Activated naive CD4-positive, alpha-beta T cell treated with anti-CD3 and anti-CD28 coated beads, Interleukin-2, amount 50 U/mL, for 72 hours (primary cell): Measurements from ENCODE around the gene ERC1. TPM values are rescaled to one million over a fixed set of nuclear protein-coding genes. Genes with fewer than 3 reads are reported as not detected.
A peak's percentile ranks its signal among the peaks of the same experiment; 100 is the strongest.
"Not testable (repeated sequence)": the region's sequence is repeated elsewhere in the genome, so short reads cannot be mapped to it uniquely, and the experiment has no call there.

Experiments
- ATAC-seq, 2 donors: fragments of 150-1000 bp; cut with Tn5 transposase; 2 replicates each; pipeline ENCODE4 v1.10.0; 2021; ENCODE audit warnings: mild to moderate bottlenecking in 2 of 2, moderate library complexity in 2 of 2
- DNase-seq, 2 donors: peaks; one replicate each; pipeline ENCODE4 v3.0.0; 2021 to 2022; ENCODE audit warnings: low spot score in 2 of 2
- H3K27ac Mint-ChIP-seq, 2 donors: one replicate each; pipeline ENCODE4 v1.8.0; 2022; ENCODE audit warnings: mild to moderate bottlenecking in 2 of 2, mixed read lengths in 2 of 2
- H3K36me3 Mint-ChIP-seq, 2 donors: one replicate each; pipeline ENCODE4 v1.8.0; 2022; ENCODE audit warnings: mixed read lengths in 2 of 2
- H3K9me3 Mint-ChIP-seq, 2 donors: one replicate each; pipeline ENCODE4 v1.8.0; 2022; ENCODE audit warnings: mixed read lengths in 2 of 2
- total RNA-seq, 2 donors: library from RNA; stranded (reverse); gene quantifications; one replicate each; pipeline ENCODE4 v1.2.3, GENCODE V29; 2022

The ERC1 gene
- total RNA-seq, 2 donors from 2014 or later = 22.5 to 40.9 TPM

GRCh38 chr12:1339178-1339541 is 348.1 kb downstream of the ERC1 start:
- not testable (repeated sequence) for DNase-seq, H3K9me3 Mint-ChIP-seq, ATAC-seq, H3K27ac Mint-ChIP-seq, H3K36me3 Mint-ChIP-seq

- Mint-ChIP-seq H3K36me3 (peaks cover 0 to 4% of the 10 kb centered on the region in 2 donors), H3K27ac (no peak overlapping the region), H3K9me3 (no peaks in the 10 kb centered on the region)
- ATAC-seq (no peak), DNase-seq (no peak)
Measured at GRCh38 chr12:1339618-1340319, 348.7 kb downstream of the ERC1 start.

GRCh38 chr12:1341270-1341669 is 350.2 kb downstream of the ERC1 start:
- H3K36me3 Mint-ChIP-seq, H3K9me3 Mint-ChIP-seq, H3K27ac Mint-ChIP-seq, DNase-seq, ATAC-seq: not testable (repeated sequence)

- ATAC-seq (no peak), DNase-seq (no peak)
- Mint-ChIP-seq H3K27ac (no peak overlapping the region), H3K9me3 (no peaks in the 10 kb centered on the region), H3K36me3 (peaks cover 0 to 4% of the 10 kb centered on the region in 2 donors)
Measured at GRCh38 chr12:1343422-1343821, 352.4 kb downstream of the ERC1 start.

GRCh38 chr12:1344245-1344644 is 353.2 kb downstream of the ERC1 start:
- Mint-ChIP-seq H3K27ac (no peak overlapping the region), H3K36me3 (peaks cover 0 to 4% of the 10 kb centered on the region in 2 donors), H3K9me3 (no peaks in the 10 kb centered on the region)
- ATAC-seq (peak in 1 of 2 donors; percentile 18), DNase-seq (no peak)

- H3K36me3 Mint-ChIP-seq = peaks cover 0 to 4% of the 10 kb centered on the region in 2 donors
- DNase-seq = no peak
- no peak for ATAC-seq
- H3K27ac Mint-ChIP-seq = no peak overlapping the region
- no peaks in the 10 kb centered on the region for H3K9me3 Mint-ChIP-seq
Measured at GRCh38 chr12:1346126-1346525, 355.1 kb downstream of the ERC1 start.

GRCh38 chr12:1347294-1347693 is 356.3 kb downstream of the ERC1 start:
- Mint-ChIP-seq H3K27ac (no peak overlapping the region), H3K9me3 (no peaks in the 10 kb centered on the region), H3K36me3 (no peaks in the 10 kb centered on the region)
- DNase-seq (no peak), ATAC-seq (no peak)

- ATAC-seq = no peak
- DNase-seq = no peak
- H3K27ac Mint-ChIP-seq = no peak overlapping the region
- H3K9me3 Mint-ChIP-seq = no peaks in the 10 kb centered on the region
- no peaks in the 10 kb centered on the region for H3K36me3 Mint-ChIP-seq
Measured at GRCh38 chr12:1348606-1349005, 357.6 kb downstream of the ERC1 start.

- Mint-ChIP-seq H3K27ac (no peak overlapping the region), H3K9me3 (no peaks in the 10 kb centered on the region), H3K36me3 (no peaks in the 10 kb centered on the region)
- DNase-seq (no peak), ATAC-seq (no peak)
Measured at GRCh38 chr12:1350055-1350933, 359.3 kb downstream of the ERC1 start.

GRCh38 chr12:1350934-1351240 is 359.9 kb downstream of the ERC1 start:
- ATAC-seq = no peak
- H3K27ac Mint-ChIP-seq = no peak overlapping the region
- no peaks in the 10 kb centered on the region for H3K36me3 Mint-ChIP-seq
- no peaks in the 10 kb centered on the region for H3K9me3 Mint-ChIP-seq
- no peak for DNase-seq

GRCh38 chr12:1351926-1352325 is 360.9 kb downstream of the ERC1 start:
- ATAC-seq = no peak
- H3K27ac Mint-ChIP-seq = no peak overlapping the region
- H3K9me3 Mint-ChIP-seq = no peaks in the 10 kb centered on the region
- DNase-seq = no peak
- H3K36me3 Mint-ChIP-seq = no peaks in the 10 kb centered on the region

- Mint-ChIP-seq H3K27ac (no peak overlapping the region), H3K9me3 (no peaks in the 10 kb centered on the region)
- no peak for ATAC-seq
Measured at GRCh38 chr12:1353451-1353850, 362.4 kb downstream of the ERC1 start.

GRCh38 chr12:1355396-1355795 is 364.4 kb downstream of the ERC1 start:
- Mint-ChIP-seq H3K36me3 (no peaks in the 10 kb centered on the region), H3K27ac (no peak overlapping the region), H3K9me3 (no peaks in the 10 kb centered on the region)
- DNase-seq (no peak), ATAC-seq (no peak)

More at GRCh38 chr12:1353451-1353850, 362.4 kb downstream of the ERC1 start:
- H3K36me3 Mint-ChIP-seq = no peaks in the 10 kb centered on the region
- no peak for DNase-seq

GRCh38 chr12:1355871-1356270 is 364.8 kb downstream of the ERC1 start:
- not testable (repeated sequence) for H3K36me3 Mint-ChIP-seq, DNase-seq

GRCh38 chr12:1356285-1356684 is 365.3 kb downstream of the ERC1 start:
- ATAC-seq (no peak), DNase-seq (no peak)
- Mint-ChIP-seq H3K27ac (no peak overlapping the region), H3K9me3 (no peaks in the 10 kb centered on the region), H3K36me3 (no peaks in the 10 kb centered on the region)

More at GRCh38 chr12:1355871-1356270, 364.8 kb downstream of the ERC1 start:
- not testable (repeated sequence) for ATAC-seq, H3K27ac Mint-ChIP-seq, H3K9me3 Mint-ChIP-seq

- ATAC-seq (no peak), DNase-seq (no peak)
- H3K9me3 Mint-ChIP-seq = no peaks in the 10 kb centered on the region
- H3K27ac Mint-ChIP-seq = no peak overlapping the region
- no peaks in the 10 kb centered on the region for H3K36me3 Mint-ChIP-seq
Measured at GRCh38 chr12:1357171-1357570, 366.1 kb downstream of the ERC1 start.

- Mint-ChIP-seq H3K9me3 (no peaks in the 10 kb centered on the region), H3K36me3 (no peaks in the 10 kb centered on the region), H3K27ac (no peak overlapping the region)
- DNase-seq (no peak), ATAC-seq (no peak)
Measured at GRCh38 chr12:1357711-1358110, 366.7 kb downstream of the ERC1 start.
